ENCODE data around the gene FICD. TPM values are rescaled to one million over a fixed set of nuclear protein-coding genes. Genes with fewer than 3 reads are reported as not detected.
"Not testable (repeated sequence)": the region's sequence is repeated elsewhere in the genome, so short reads cannot be mapped to it uniquely, and the experiment has no call there.

The FICD gene
- total RNA-seq, 4 donors from 2014 or later: 1.6 to 4.0 (median 2.1) TPM

DNA sequence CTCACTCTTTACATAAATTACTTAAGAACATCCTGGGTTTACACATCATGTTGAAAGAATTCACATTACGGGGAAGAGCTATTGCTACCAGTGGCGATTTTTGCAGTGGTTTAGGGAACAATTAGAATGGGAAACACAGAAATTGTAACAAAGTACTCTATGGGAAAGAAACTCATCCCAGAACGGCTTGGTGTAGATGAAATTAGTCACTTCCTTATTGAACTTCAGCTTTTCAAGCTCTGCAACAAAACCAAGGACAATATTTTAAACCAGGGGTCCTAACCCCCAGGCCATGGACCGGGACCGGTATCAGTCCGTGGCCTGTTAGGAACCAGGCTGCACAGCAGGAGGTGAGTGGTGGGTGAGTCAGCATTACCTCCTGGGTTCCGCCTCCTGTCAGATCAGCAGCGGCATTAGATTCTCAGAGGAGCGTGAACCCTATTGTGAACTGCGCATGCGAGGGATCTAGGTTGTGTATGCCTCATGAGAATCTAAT is 32.3 kb upstream of the FICD start:
- no peaks in the 10 kb centered on the region for H3K36me3 ChIP-seq
- H3K27me3 ChIP-seq: peaks cover 0 to 37% (median 0%) of the 10 kb centered on the region in 4 donors
- 37 to 45% methylated on average over 6 to 11 of the region's 11 CpGs for WGBS, 2 donors
- DNase-seq: no peak
- H3K27ac ChIP-seq: no peak overlapping the region
- peaks cover 0 to 17% (median 0%) of the 10 kb centered on the region in 3 donors for H3K4me1 ChIP-seq
- peaks cover 0 to 9% (median 0%) of the 10 kb centered on the region in 3 donors for H3K9me3 ChIP-seq
- no peak overlapping the region for H3K4me3 ChIP-seq
- no peak for TF ChIP-seq POLR2A (IDR thresholded peaks at IDR 0.05)
- TF ChIP-seq, protein P1, sequence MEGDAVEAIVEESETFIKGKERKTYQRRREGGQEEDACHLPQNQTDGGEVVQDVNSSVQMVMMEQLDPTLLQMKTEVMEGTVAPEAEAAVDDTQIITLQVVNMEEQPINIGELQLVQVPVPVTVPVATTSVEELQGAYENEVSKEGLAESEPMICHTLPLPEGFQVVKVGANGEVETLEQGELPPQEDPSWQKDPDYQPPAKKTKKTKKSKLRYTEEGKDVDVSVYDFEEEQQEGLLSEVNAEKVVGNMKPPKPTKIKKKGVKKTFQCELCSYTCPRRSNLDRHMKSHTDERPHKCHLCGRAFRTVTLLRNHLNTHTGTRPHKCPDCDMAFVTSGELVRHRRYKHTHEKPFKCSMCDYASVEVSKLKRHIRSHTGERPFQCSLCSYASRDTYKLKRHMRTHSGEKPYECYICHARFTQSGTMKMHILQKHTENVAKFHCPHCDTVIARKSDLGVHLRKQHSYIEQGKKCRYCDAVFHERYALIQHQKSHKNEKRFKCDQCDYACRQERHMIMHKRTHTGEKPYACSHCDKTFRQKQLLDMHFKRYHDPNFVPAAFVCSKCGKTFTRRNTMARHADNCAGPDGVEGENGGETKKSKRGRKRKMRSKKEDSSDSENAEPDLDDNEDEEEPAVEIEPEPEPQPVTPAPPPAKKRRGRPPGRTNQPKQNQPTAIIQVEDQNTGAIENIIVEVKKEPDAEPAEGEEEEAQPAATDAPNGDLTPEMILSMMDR (IDR thresholded peaks at IDR 0.05): no peak
- intact Hi-C loops (cut with DNase I): no loop called here

DNA sequence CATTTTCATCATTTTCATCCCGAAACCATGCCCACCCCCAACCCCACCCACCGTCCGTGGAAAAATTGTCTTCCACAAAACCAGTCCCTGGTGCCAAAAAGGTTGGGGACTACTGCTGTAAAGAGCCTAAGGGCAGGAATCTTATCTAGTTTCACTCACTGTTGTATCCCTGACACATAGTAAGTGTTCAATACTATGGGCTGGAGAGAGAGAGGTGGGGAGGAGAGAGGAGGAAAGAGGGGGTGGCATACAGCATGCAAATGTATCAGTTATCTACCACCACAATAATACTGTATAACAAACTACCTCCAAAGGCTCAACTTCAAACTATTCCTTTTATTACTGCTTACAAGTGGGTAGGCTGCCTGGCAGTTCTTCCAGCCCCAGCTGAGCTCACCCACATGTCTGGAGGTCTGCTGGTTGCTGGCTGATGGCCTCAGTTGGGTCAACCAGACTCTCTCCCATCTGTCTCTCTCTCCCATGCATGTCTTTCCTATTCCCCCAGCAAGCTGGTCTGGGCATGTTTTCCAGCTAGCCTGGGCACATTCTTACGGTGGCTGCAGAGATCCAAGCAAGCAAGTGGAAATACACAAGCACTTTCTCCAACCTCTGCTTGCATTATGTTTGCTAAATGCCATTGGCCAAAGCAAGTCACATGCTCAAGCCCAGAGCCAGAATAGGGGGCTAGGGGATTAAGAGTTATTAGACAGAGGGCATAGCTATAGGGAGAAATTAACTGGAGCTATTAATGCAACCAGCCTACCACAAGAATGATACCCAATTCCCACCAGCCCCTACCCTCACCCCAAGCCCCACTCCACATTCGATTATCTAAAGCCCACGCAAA is 31.6 kb upstream of the FICD start:
- WGBS, 2 donors: 43 to 47% methylated on average over 4 to 6 of the region's 6 CpGs
- peaks cover 0 to 37% (median 0%) of the 10 kb centered on the region in 4 donors for H3K27me3 ChIP-seq
- H3K4me3 ChIP-seq: no peak overlapping the region
- H3K4me1 ChIP-seq: peaks cover 0 to 17% (median 0%) of the 10 kb centered on the region in 3 donors
- TF ChIP-seq POLR2A (IDR thresholded peaks at IDR 0.05): no peak
- TF ChIP-seq, protein P1 (IDR thresholded peaks at IDR 0.05): no peak
- H3K27ac ChIP-seq: no peak overlapping the region
- H3K9me3 ChIP-seq: peaks cover 0 to 11% (median 0%) of the 10 kb centered on the region in 3 donors
- H3K36me3 ChIP-seq: no peaks in the 10 kb centered on the region
- DNase-seq: no peak
- intact Hi-C loops (cut with DNase I): no loop called here

DNA sequence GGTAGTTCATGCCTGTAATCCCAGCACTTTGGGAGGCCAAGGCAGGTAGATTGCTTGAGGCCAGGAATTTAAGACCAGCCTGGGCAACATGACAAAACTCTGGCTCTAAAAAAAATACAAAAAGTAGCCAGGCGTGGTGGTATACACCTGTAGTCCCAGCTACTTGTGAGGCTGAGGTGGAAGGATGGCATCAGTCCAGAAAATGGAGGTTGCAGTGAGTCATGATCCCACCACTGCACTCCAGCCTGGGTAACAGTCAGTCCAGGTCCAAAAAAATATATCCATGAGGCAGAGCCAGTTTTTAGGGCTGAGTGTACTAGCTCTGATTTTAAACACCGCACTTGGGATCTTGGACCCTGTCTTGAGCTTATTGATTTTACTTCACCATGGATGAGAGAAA is 30.6 kb upstream of the FICD start:
- H3K4me3 ChIP-seq: no peak overlapping the region
- peaks cover 0 to 17% (median 0%) of the 10 kb centered on the region in 3 donors for H3K4me1 ChIP-seq
- WGBS, 2 donors: 33 to 59% methylated on average over 2 of the region's 2 CpGs
- no peak for DNase-seq
- H3K27me3 ChIP-seq: peaks cover 0 to 35% (median 0%) of the 10 kb centered on the region in 4 donors
- intact Hi-C loops (cut with DNase I): no loop called here
- H3K36me3 ChIP-seq: no peaks in the 10 kb centered on the region
- H3K9me3 ChIP-seq: peaks cover 0 to 11% (median 0%) of the 10 kb centered on the region in 3 donors
- TF ChIP-seq, protein P1 (IDR thresholded peaks at IDR 0.05): no peak
- TF ChIP-seq POLR2A (IDR thresholded peaks at IDR 0.05): no peak
- no peak overlapping the region for H3K27ac ChIP-seq

DNA sequence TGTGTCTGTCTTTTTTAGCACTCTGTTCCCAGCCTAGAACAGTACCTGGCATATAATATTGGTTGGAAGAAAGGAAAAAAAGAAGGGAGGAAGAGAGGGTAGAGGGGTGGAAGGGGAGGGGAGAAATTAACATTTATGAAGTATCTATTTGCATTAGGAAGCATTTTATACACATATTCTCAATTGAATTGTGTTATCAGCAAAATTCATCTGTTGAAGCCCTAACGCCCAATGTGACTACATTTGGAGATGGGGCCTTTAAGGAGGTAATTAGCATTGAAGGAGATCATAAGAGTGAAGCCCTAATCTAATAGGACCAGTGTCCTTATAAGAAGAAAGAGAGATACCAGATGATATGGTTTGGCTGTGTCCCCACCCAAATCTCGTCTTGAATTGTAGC is 30.2 kb upstream of the FICD start:
- WGBS, 2 donors: 66 to 79% methylated on average over 2 of the region's 2 CpGs
- Histone ChIP-seq H3K27ac (no peak overlapping the region), H3K9me3 (peaks cover 0 to 11% (median 0%) of the 10 kb centered on the region in 3 donors), H3K27me3 (peaks cover 0 to 30% (median 0%) of the 10 kb centered on the region in 4 donors), H3K4me1 (peaks cover 0 to 17% (median 0%) of the 10 kb centered on the region in 3 donors), H3K36me3 (no peaks in the 10 kb centered on the region), H3K4me3 (no peak overlapping the region)
- intact Hi-C loops (cut with DNase I): no loop called here
- no peak for TF ChIP-seq POLR2A (IDR thresholded peaks at IDR 0.05)
- TF ChIP-seq, protein P1 (IDR thresholded peaks at IDR 0.05): no peak
- no peak for DNase-seq

DNA sequence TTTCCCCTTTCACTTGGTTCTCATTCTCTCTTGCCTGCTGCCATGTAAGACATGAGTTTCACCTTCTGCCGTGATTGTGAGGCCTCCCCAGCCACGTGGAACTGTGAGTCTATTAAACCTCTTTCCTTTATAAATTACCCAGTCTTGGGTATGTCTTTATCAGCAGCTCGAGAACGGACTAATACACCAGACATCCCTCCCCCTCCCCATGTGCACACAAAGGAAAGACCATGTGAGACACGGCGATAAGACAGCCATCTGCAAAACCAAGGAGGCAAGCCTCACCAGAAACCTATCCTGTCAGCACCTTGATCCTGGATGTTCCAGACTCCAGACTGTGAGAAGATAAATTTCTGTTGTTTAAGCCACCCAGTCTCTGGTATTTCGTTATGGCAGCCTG is 29.7 kb upstream of the FICD start:
- DNase-seq; H3K27ac ChIP-seq; H3K4me3 ChIP-seq; H3K36me3 ChIP-seq; intact Hi-C loops (cut with DNase I): not testable (repeated sequence)
- 48 to 72% methylated on average over 7 of the region's 7 CpGs for WGBS, 2 donors
- Histone ChIP-seq H3K4me1 (peaks cover 0 to 17% (median 0%) of the 10 kb centered on the region in 3 donors), H3K9me3 (peaks cover 0 to 11% (median 0%) of the 10 kb centered on the region in 3 donors), H3K27me3 (peaks cover 0 to 27% (median 0%) of the 10 kb centered on the region in 4 donors)

DNA sequence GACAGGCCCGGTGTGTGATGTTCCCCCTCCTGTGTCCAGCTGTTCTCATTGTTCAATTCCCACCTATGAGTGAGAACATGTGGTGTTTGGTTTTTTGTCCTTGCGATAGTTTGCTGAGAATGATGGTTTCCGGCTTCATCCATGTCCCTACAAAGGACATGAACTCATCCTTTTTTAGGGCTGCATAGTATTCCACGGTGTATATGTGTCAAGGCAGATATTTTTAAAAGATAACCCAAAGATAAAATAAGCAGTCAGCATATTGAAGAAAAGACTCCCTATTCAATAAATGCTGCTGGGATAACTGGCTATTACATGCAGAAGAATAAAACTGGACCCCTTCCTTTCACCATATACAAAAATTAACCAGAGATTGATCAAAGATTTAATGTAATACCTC is 28.0 kb upstream of the FICD start:
- H3K4me1 ChIP-seq: peaks cover 0 to 17% (median 0%) of the 10 kb centered on the region in 3 donors
- H3K9me3 ChIP-seq: peaks cover 0 to 11% (median 0%) of the 10 kb centered on the region in 3 donors
- H3K36me3 ChIP-seq; H3K4me3 ChIP-seq; intact Hi-C loops (cut with DNase I); DNase-seq; H3K27ac ChIP-seq: not testable (repeated sequence)
- WGBS, 2 donors: 67 to 91% methylated on average over 4 of the region's 4 CpGs
- peaks cover 0 to 17% (median 0%) of the 10 kb centered on the region in 4 donors for H3K27me3 ChIP-seq
